ENCODE data around the gene SLAMF7.

- TF ChIP-seq CTCF (conservative IDR thresholded peaks at IDR 0.05 in 1 of 2, IDR thresholded peaks at IDR 0.05 in 1 of 2; ENCODE audit: low read depth in 1 of 2, low read length in 2 of 2) (no peak), EZH2 (IDR thresholded peaks at IDR 0.05; ENCODE audit: low read length, missing control alignments) (no peak)
Measured at GRCh38 chr1:160717306-160717705, 21.7 kb upstream of the SLAMF7 start.

All from fibroblast of lung (primary cell).